Upper lobe of left lung (tissue), 6 donors: Measurements from ENCODE around the gene SIL1. TPM values are rescaled to one million over a fixed set of nuclear protein-coding genes. Genes with fewer than 3 reads are reported as not detected.
"Not testable (repeated sequence)": the region's sequence is repeated elsewhere in the genome, so short reads cannot be mapped to it uniquely, and the experiment has no call there.

Experiments used
- ATAC-seq, 2 donors: fragments of 200-7000 bp; cut with Tn5 transposase; one replicate each; pipeline ENCODE4 v1.9.1; 2022; ENCODE audit warnings: mild to moderate bottlenecking in 2 of 2, moderate library complexity in 2 of 2; ENCODE audit not compliant: low FRiP score in 2 of 2
- DNase-seq, 2 donors: peaks; one replicate each; pipeline ENCODE4 v3.0.0-alpha.2; 2019 to 2020
- H3K27ac ChIP-seq, 4 donors: fragments of 200-600 bp; sonication (generic); one replicate each; pipeline ENCODE4 v1.5.1; 2016 to 2019
- H3K27me3 ChIP-seq, 4 donors: fragments of 200-600 bp; sonication (generic); one replicate each; pipeline ENCODE4 v1.5.1; 2017 to 2019
- H3K36me3 ChIP-seq, 4 donors: fragments of 200-600 bp; sonication (generic); one replicate each; pipeline ENCODE4 v1.5.1; 2016 to 2019
- H3K4me1 ChIP-seq, 4 donors: fragments of 200-600 bp; sonication (generic); one replicate each; pipeline ENCODE4 v1.5.1; 2018 to 2019
- H3K4me3 ChIP-seq, 4 donors: fragments of 200-600 bp; sonication (generic); one replicate each; pipeline ENCODE4 v1.5.1; 2017 to 2019; ENCODE audit warnings: mild to moderate bottlenecking in 2 of 4, moderate library complexity in 1 of 4
- H3K9me3 ChIP-seq, 4 donors: fragments of 200-600 bp; sonication (generic); one replicate each; pipeline ENCODE4 v1.5.1; 2018 to 2019
- EP300 ChIP-seq, 4 donors: sonication (generic); formaldehyde crosslinking; IDR thresholded peaks; one replicate each; pipeline ENCODE4 v1.5.1; 2017; ENCODE audit warnings: antibody characterized with exemption in 4 of 4, control low read depth in 2 of 4
- POLR2A ChIP-seq, 4 donors: fragments of 450-650 bp; IDR thresholded peaks; one replicate each; pipeline ENCODE4 v1.5.1; 2016 to 2017; ENCODE audit warnings: antibody characterized with exemption in 4 of 4, mild to moderate bottlenecking in 2 of 4
- POLR2AphosphoS5 ChIP-seq, 2 donors: sonication (generic); formaldehyde crosslinking; IDR thresholded peaks; one replicate each; pipeline ENCODE4 v1.5.1; 2017; ENCODE audit warnings: antibody characterized with exemption in 2 of 2
- WGBS, 2 donors: methylation state at CpG; one replicate each; pipeline ENCODE4 v1.1.5; 2017 to 2018; 5-methylcytosine and 5-hydroxymethylcytosine counted together
- total RNA-seq, 6 donors: library from RNA; depleted of rRNA in 4 of 6; stranded (reverse); fragments of >200 nt in 4 of 6; gene quantifications; one replicate each; pipeline versions ENCODE4 v1.1.0 to v1.2.1, GENCODE V29; 2016 to 2021
- TF ChIP-seq, protein P1 (sequence below), 6 experiments: fragments of 450-650 bp in 4 of 6; fragments of 200-600 bp in 2 of 6; sonication (generic) in 2 of 6; IDR thresholded peaks; one replicate each; pipeline ENCODE4 v1.5.1; 2016 to 2019; ENCODE audit warnings: antibody characterized with exemption in 6 of 6
- donor health status: DM: no; HTN: no; CAD: no; lungs with moderate emphysema.
- donor health status: DM: no; HTN: yes; CAD: no; lungs with severe emphysema.

Gene SIL1
- total RNA-seq, 6 donors from 2014 or later: 30.2 to 83.8 (median 51.2) TPM

DNA sequence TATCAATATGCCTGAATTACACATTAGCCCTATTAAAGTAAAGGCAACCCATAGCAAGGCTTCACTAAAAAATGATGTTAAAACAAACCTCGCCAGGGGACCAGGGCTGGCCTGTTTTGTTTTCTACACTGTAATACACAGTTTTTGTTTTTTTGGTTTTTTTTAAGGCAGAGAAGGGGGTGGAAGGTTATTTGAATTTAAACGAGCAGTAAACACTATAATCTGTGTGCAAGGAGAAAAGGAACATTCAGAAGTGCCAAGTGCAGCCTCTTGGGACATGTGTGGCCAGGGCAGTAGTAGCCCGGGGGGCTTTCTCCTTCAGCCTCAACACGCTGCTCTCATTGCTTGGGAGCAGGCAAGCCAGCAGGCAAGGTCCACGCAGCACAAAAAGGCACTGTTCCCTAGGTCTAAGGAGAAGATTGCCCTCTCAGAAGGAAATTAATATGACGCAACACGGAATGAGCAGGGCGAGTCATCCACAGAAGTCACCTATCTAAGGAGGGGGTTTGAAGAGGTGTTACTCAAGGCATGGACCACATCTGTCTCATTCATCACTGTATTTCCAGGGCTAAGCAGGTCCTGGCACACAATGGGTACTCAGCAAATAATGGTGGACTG, 16.2 kb downstream of the SIL1 start:
- H3K36me3 ChIP-seq: no peaks in the 10 kb centered on the region
- peak in 1 of 2 donors; percentile 29 for ATAC-seq
- 63 to 71% methylated on average over 8 of the region's 8 CpGs for WGBS, 2 donors
- peak in 1 of 2 donors; percentile 38 for DNase-seq
- no peak overlapping the region for H3K4me3 ChIP-seq
- H3K27me3 ChIP-seq: no peaks in the 10 kb centered on the region
- H3K27ac ChIP-seq: no peak overlapping the region
- peaks cover 21 to 56% (median 42%) of the 10 kb centered on the region in 4 donors for H3K4me1 ChIP-seq
- no peaks in the 10 kb centered on the region for H3K9me3 ChIP-seq
- TF ChIP-seq, protein P1, sequence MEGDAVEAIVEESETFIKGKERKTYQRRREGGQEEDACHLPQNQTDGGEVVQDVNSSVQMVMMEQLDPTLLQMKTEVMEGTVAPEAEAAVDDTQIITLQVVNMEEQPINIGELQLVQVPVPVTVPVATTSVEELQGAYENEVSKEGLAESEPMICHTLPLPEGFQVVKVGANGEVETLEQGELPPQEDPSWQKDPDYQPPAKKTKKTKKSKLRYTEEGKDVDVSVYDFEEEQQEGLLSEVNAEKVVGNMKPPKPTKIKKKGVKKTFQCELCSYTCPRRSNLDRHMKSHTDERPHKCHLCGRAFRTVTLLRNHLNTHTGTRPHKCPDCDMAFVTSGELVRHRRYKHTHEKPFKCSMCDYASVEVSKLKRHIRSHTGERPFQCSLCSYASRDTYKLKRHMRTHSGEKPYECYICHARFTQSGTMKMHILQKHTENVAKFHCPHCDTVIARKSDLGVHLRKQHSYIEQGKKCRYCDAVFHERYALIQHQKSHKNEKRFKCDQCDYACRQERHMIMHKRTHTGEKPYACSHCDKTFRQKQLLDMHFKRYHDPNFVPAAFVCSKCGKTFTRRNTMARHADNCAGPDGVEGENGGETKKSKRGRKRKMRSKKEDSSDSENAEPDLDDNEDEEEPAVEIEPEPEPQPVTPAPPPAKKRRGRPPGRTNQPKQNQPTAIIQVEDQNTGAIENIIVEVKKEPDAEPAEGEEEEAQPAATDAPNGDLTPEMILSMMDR (IDR thresholded peaks at IDR 0.05): no peak
- TF ChIP-seq POLR2A (IDR thresholded peaks at IDR 0.05): no peak
- no peak for TF ChIP-seq EP300 (IDR thresholded peaks at IDR 0.05)
- TF ChIP-seq POLR2AphosphoS5 (IDR thresholded peaks at IDR 0.05): no peak

DNA sequence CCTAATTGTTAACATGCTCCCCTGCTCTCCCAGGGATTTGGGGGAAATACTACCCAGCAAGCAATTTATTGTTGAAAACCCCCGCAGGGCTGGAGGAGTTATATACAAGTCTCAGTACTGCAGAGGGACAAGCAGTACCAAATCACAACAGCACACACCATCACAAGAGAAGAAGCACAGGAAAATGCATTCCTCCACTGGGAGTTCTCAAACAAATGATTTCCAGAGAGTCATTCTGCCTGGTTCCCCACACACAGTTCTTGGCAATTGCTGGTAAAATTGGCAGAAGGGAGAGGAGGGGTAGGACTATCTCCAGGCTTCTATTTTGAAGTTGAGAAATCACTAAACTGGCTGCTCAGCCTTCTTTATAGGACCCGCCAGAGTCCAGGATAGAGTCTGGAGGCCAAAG, 16.8 kb downstream of the SIL1 start:
- Histone ChIP-seq H3K36me3 (no peaks in the 10 kb centered on the region), H3K9me3 (no peaks in the 10 kb centered on the region), H3K4me1 (peaks cover 21 to 56% (median 42%) of the 10 kb centered on the region in 4 donors), H3K27me3 (no peaks in the 10 kb centered on the region), H3K4me3 (no peak overlapping the region), H3K27ac (no peak overlapping the region)
- WGBS, 2 donors: 50 to 78% methylated on average over 2 of the region's 2 CpGs
- DNase-seq: no peak
- TF ChIP-seq EP300 (IDR thresholded peaks at IDR 0.05): no peak
- TF ChIP-seq, protein P1 (IDR thresholded peaks at IDR 0.05): no peak
- TF ChIP-seq POLR2A (IDR thresholded peaks at IDR 0.05): no peak
- TF ChIP-seq POLR2AphosphoS5 (IDR thresholded peaks at IDR 0.05): no peak
- peak in 1 of 2 donors; percentile 28 for ATAC-seq

DNA sequence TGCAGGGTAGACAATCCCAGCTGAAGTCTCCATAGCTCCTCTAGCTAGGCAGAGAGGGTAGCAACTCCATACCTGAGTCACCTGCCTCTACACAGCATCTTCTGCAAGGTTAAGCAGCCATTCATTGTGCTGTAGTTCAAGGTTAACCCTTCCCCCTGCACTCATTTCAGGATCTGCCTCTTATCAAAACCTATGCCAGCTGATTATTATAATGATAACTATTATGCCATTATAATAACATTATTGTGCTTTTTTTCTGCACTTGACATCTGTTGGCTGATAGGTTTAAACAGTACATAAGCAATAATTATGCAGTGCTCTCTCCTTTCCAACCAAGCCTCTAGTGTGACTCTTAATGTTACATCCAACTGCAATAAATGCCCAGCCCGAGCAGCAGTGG, 17.3 kb downstream of the SIL1 start:
- H3K4me1 ChIP-seq: peaks cover 21 to 54% (median 42%) of the 10 kb centered on the region in 4 donors
- H3K27ac ChIP-seq: no peak overlapping the region
- no peak for ATAC-seq
- no peaks in the 10 kb centered on the region for H3K9me3 ChIP-seq
- TF ChIP-seq, protein P1 (IDR thresholded peaks at IDR 0.05): no peak
- TF ChIP-seq POLR2A (IDR thresholded peaks at IDR 0.05) (no peak), EP300 (IDR thresholded peaks at IDR 0.05) (no peak), POLR2AphosphoS5 (IDR thresholded peaks at IDR 0.05) (no peak)
- no peak for DNase-seq
- 79 to 88% methylated on average over 1 of the region's 1 CpG for WGBS, 2 donors
- no peak overlapping the region for H3K4me3 ChIP-seq
- H3K36me3 ChIP-seq: no peaks in the 10 kb centered on the region
- H3K27me3 ChIP-seq: no peaks in the 10 kb centered on the region

DNA sequence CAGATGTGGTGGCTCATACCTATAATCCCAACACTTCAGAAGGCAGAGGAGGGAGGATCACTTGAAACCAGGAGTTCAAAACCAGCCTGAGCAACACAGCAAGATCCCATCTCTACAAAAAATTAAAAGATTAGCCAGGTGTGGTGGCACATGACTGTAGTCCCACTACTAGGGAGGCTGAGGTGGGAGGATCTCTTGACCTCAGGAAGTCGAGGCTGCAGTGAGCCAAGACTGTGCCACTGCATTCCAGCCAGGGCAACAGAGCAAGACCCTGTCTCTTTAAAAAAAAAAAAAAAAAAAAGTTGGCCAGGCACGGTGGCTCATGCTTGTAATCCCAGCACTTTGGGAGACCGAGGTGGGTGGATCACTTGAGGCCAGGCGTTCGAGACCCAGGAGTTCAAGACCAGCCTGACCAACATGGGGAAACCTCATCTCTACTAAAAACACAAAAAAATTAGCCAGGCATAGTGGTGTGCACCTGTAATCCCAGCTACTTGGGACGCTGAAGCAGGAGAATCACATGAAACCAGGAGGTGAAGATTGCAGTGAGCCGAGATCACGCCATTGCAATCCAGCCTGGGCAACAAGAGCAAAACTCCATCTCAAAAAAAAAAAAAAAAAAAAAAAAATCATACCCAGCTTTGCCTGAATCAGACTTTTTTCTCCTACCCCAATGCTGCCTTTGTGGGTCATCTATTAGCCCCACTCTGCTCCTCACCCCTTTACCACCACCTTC, 18.2 kb downstream of the SIL1 start:
- not testable (repeated sequence) for ATAC-seq, H3K36me3 ChIP-seq, H3K27me3 ChIP-seq, H3K4me3 ChIP-seq, H3K9me3 ChIP-seq, DNase-seq
- H3K27ac ChIP-seq: peak overlapping the region in 1 of 4 donors; percentile 16
- peaks cover 21 to 48% (median 40%) of the 10 kb centered on the region in 4 donors for H3K4me1 ChIP-seq
- 67 to 83% methylated on average over 7 to 8 of the region's 8 CpGs for WGBS, 2 donors

DNA sequence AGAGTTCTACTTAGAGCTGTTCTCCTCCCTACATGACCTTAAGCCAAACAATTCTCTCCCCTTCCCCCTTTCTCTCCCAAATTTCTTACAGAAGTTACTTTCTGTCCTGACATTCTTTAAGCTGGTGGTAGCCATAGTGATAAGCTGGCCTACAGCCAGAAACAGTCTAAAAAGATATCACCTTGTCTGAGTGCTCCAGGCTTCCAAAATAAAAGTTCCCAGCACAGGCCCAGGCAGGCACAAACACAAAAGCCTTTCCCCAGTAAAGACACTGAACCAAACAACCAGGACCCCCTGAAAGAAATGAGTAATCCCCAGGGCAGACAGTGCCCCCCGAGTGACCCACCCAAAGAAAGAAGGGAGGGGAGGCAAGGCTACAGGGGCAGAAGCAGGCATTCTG, 19.2 kb downstream of the SIL1 start:
- no peak for TF ChIP-seq POLR2AphosphoS5 (IDR thresholded peaks at IDR 0.05)
- TF ChIP-seq POLR2A (IDR thresholded peaks at IDR 0.05): no peak
- TF ChIP-seq EP300 (IDR thresholded peaks at IDR 0.05): no peak
- TF ChIP-seq, protein P1 (IDR thresholded peaks at IDR 0.05): no peak
- no peaks in the 10 kb centered on the region for H3K9me3 ChIP-seq
- 50 to 56% methylated on average over 1 of the region's 1 CpG for WGBS, 2 donors
- peak overlapping the region; percentile 16 to 75 (median 70) for H3K27ac ChIP-seq
- peaks cover 21 to 48% (median 40%) of the 10 kb centered on the region in 4 donors for H3K4me1 ChIP-seq
- ATAC-seq (peak in 1 of 2 donors; percentile 7), DNase-seq (peak in 1 of 2 donors; percentile 44)
- no peaks in the 10 kb centered on the region for H3K27me3 ChIP-seq
- H3K36me3 ChIP-seq: no peaks in the 10 kb centered on the region
- H3K4me3 ChIP-seq: no peak overlapping the region
